Measurements from ENCODE around the gene PTPN11.
"Not testable (repeated sequence)": the region's sequence is repeated elsewhere in the genome, so short reads cannot be mapped to it uniquely, and the experiment has no call there.

PTPN11 gene

DNA sequence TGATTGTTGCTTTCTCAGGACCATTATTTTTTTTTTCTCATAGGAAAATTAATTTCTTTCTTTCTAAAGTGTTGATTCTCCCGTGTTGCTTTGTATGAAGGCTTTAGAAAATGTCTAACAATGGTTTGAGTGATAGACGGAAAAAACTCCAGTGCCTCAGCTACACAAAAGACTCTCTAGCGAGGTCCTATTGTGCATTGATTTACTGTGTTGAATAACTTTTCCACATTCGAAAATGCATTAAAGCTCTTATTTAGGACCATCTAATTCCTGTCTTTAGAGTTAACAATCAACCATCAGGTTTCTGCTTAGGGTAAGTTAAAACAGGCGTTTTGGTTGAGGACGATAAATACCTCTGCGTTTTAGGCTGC is 99.6 kb downstream of the PTPN11 start:
- no peak for DNase-seq

DNA sequence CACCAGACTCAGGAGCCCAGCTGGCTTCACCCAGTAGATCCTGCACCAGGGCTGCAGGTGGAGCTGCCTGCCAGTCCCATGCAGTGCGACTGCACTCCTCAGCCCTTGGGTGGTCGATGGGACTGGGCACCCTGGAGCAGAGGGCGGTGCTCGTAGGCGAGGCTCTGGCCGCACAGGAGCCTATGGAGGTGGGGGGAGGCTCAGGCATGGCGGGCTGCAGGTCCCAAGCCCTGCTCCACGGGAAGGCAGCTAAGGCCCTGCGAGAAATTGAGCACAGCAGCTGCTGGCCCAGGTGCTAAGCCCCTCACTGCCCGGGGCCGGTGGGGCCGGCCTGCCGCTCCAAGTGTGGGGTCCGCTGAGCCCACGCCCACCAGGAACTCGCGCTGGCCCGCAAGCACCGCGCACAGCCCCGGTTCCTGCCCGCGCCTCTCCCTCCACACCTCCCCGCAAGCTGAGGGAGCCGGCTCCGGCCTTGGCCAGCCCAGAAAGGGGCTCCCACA is 101.1 kb downstream of the PTPN11 start:
- not testable (repeated sequence) for DNase-seq

DNA sequence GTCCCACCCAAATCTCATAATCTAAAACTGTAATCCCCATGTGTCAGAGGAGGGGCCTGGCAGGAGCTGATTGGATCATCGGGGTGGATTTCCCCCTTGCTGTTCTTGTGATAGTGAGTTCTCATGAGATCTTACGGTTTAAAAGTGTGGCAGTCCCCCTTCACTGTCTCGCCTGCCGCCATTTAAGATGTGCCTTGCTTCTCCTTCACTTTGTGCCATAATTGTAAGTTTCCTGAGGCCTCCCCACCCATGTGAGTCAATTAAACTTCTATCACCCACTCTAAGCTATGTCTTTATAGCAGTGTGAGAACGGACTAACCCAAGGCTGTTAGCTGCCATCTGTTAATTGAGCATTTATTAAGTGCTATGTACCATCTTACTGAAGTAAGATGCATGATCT is 105.1 kb downstream of the PTPN11 start:
- DNase-seq = no peak

DNA sequence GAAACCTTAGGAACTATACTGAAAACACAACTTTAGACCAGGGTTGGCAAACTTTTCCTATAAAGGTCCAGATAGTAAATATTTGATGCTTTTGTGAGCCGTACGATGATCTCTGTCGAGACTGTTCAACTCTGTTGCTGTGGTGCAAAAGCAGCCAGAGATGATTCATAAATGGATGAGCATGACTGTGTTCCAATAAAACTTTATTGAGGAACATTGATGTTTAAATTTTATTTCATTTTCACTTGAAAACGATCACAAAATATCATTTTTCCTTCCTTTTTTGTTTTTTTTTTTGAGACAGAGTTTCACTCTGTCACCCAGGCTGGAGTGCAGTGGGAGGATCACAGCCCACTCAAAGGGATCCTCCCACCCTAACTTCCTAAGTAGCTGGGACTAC is 105.5 kb downstream of the PTPN11 start:
- DNase-seq = no peak

DNA sequence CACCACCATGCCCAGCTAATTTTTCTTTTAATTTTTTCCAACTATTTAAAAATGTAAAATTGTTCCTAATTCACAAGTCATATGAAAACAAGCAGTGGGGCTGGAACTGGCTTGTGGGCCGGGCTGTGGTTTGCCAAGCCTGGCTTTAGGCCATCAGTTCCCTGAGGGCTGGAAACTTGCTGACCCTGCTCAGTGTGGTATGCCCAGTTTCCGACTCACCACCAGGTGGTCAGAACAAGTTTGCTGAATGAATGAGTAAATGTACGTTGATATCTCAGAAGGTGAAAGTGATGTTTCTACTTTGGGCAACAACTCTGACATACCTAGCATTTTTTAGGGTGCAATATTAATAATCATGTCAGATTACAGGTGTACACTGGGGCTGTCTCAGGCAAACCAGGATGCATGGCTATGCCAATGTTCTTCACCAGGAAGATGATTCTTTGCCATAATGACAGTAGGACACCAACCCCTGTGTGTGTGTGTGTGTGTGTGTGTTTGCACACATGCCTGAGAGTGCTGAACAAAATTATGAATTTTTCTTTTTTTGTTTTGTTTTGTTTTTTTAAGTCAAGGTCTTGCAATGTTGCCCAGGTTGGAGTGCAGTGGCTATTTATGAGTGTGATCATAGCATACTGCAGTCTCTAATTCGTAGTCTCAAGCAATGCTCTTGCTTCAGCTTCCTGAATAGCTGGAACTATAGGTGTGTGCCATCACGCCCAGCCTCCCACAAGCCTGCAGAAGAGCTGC is 106.1 kb downstream of the PTPN11 start:
- no peak for DNase-seq

DNA sequence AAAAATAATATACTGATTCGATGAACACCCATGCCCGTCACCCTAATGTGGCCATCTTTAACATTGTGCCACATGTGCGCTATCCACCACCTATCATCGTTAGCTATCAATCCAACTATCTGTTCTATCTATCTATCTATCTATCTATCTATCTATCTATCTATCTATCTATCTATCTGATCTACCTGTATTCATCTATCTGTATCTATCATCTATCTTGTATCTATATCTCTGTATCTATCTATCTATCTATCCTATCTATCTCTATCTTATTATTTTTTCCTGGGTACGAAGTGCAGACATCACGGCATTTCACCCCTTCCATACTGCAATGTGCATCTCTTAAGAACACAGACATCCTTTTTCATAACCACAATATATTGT is 106.7 kb downstream of the PTPN11 start:
- DNase-seq = no peak

DNA sequence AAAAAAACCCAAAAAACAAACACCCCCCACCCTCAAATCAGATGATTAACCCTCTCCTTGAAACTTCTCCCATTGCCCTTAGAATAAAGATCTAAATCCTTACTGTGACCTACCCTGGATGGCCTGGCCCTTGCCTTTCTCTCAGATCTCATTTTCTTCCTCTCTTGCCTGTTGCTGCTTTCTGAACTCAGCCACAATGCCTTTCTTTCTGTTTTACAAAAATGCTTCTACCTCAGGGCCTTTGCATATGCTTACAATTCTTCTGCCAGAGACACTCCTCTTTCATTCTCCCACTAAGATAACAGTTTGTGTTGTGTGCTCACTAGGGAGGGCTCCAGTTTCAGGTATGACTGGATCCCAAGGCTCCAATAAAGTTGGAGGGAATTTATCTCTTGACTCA is 108.3 kb downstream of the PTPN11 start:
- no peak for DNase-seq

DNA sequence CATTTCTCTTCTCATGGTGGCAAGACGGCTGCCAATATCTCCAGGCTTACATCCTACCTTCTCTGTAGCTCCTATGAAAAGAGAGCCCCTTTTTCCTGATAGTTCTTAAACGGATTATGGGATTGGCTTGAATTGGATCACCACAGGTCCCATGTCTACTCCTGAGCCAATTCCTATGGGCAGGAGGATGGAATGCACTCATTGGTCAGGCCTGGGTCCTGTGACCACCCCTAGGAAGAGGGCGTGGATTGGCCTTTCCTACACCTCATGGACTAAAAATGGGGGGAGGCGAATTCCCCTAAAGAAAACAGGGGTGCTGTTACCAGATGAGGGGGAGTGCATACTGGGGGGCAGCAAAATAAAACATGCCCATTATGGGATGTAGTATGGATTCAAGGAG is 108.8 kb downstream of the PTPN11 start:
- no peak for DNase-seq

DNA sequence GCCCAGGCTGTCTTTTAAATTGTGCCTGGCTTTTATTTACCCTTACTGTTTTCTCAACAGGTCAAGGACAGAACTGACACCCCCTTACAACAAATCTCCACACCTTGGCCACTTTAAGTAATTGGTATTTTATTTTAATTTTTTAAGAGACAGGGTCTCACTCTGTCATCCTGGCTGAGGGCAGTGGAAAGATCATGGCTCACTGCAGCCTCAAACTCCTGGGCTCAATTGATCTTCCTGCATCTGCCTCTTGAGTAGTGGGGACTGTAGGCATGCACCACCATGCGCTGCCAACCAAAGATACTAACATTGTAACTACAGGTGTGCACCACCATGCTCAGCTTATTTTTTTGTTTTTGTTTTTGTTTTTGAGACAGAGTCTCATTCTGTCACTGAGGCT is 109.8 kb downstream of the PTPN11 start:
- no peak for DNase-seq

DNA sequence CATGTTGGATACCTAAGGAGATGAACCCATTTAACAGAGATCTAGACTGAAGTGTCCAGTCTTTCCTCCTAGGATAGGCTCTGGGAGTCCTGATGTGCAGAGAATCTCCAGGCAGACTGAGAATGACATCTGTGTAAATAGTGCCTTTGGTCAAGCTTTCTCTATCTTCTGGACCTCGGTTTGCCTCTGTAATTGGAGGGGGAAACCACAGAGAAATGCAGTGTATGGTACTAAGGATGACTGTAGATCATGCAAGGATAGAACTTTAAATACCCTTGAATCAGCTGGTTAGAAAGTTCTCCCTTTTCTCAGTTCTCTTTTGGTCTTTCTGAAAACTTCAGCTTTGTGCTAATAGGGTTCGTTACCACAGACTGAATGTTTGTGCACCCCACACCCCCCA is 112.2 kb downstream of the PTPN11 start:
- DNase-seq = no peak

DNA sequence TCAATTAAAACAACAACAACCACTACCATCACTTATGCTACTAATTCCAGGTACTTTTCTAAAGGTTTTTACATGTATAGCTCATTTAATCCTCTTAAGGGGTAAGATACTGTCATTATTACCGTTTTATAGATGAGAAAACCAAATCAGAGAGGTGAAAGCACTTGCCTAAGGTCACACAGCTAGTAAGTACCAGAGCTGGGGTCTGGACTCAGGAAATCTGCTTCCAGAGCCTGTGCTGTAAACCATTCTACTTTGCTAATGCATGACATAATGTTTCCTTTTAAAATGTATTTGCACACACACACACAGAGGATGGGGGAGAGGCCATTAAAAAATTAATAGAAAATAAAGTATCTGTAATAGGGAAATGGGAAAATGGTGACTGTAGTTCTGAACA is 113.4 kb downstream of the PTPN11 start:
- DNase-seq = no peak

DNA sequence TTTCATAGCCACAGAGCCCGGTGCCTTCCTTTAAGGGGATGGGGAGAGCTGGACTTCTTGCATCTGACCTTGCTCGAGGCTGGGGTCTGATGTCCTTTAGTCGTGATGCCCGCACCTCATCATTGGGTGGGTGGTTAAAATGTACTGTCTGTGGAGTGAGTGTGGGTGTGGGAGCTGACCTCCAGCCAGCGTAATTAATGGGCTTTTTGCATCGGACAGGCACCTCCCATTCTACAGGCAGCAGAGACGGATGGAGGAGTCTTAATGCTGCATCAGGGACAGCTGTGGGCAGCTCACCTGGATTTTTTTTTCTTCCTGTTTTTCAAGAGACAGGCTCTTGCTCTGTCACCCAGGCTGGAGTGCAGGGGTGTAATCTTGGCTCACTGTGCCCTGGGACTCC is 114.8 kb downstream of the PTPN11 start:
- no peak for DNase-seq

DNA sequence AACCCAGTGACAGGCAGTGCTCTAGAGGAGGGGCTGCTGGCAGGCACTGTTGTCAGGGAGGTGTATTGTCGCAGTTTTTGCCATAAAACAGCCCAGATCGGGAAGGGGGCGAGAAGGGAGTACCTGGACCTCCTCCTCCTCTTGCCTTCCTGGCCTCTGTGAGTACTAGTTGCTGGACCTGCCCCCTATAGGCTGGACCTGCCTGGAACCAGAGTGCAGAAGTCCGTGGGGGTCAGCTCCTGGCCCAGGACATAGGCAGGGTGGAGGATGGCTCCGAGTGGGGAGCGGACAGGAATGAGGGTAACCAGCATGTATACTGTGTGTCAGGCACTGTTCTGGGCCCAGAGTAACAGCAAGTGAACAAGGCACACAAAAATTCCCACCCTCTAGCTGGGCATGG is 116.3 kb downstream of the PTPN11 start:
- DNase-seq = no peak

DNA sequence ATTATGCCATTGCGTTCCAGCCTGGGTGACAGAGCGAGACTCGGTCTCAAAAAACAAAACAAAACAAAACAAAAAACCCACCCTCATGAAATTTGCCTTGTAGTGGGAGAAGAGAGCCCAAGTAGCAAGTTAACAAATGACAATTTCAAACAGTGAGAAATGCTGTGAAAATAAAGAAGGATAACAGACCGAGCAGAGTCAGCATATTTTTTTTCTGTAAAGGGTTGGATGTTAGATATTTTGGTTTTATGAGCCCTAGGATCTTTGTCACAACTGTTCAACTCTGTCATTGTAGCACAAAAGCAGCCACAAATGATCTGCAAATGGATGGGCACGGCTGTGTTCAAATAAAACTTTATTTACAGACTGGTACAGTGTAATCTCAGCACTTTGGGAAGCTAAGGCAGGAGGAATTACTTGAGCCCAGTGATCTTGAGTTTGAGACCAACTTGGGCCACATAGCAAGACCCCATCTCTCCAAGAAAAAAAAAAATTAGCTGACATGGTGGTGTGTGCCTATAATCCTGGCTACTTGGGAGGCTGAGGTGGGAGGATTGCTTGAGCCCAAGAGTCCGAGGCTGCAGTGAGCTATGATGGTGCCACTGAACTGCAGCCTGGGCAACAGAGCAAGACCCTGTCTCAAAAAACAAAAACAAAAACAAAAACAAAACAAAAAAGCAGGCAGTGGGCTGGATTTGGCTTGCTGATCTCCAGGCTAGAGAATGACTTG is 117.1 kb downstream of the PTPN11 start:
- no peak for DNase-seq

DNA sequence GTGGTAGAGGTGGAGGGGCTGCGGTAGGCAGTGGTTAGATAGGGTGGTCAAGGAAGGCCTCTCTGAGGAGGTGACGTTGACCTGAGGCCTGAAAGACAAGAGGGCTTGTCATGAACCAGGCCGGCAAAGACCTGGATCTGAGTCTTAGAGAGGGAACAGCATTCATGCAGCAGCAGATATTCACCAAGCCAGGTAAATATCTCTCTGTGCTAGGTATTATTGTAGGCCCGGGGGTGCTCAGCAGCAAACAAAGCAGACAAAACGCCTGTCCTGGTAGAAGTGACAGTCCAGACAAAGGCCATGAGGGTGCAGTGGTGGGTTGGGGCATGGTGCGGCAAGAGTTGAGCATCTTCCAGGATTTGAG is 117.6 kb downstream of the PTPN11 start:
- no peak for DNase-seq

DNA sequence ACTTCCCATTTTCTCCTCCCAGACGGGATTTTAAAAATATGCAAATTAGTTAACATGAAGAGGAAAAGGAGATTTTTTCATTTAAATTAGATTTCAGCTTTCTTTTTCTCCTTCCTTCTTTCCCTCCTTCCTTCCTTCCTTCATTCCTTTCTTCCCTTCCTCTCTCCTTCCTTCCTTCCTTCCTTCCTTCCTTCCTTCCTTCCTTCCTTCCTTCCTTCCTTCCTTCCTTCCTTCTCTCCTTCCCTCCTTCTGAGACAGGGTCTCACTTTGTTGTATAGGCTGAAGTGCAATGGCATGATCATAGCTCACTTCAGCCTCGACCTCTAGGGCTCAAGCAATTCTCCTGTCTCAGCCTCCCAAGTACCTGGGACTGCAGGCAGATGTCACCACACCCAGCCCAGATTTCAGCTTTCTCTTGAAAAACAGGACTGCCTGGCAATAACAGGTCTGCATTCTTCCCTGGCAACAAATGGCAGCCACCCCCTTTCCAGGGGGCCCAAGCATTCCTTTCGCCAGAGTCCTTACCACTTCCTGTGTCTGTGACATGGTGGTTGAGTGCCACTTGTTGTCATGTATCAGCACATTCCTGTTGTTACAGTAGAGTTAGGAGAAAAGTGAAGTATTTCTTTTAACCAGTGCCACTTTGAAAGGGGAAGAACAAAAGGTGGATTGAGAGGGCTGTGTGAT is 119.1 kb downstream of the PTPN11 start:
- no peak for DNase-seq

DNA sequence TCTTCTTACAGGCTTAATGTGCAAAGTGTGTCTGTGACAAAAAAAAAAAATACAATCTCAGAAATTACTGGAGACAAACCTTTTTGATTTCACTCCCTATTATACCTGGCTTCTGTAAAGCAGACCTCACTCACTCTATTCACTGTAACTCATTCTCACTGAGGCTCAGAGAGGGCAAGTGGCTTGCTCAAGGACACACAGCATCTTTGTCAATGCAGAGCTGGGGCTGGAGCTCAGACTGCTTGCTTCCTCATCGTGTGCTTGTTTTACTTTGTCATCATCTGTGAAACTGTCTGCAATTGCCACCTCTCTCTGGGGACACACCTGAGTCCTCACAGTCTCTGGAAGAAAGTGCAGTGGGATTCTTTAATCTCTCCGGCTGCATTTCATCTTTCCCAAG is 120.0 kb downstream of the PTPN11 start:
- no peak for DNase-seq

DNA sequence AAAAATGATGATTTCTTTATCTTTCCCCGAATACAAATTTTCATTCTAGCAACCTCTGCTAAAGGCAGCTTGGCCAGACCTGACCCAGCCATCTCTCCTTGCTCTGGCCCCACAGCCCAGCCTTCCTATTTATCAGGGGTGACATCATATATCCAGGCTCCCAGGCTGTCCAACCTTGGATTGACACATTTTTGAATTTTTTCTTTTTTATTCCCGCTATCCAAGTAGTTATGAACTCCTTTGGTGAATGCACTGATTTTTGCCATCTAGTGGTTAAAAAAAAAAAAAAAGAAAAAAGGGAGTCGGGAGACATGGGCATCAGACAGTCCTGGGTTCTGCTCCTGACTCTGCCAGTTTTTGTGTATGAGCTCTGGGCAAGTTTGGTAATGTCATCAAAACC is 120.5 kb downstream of the PTPN11 start:
- DNase-seq = no peak

DNA sequence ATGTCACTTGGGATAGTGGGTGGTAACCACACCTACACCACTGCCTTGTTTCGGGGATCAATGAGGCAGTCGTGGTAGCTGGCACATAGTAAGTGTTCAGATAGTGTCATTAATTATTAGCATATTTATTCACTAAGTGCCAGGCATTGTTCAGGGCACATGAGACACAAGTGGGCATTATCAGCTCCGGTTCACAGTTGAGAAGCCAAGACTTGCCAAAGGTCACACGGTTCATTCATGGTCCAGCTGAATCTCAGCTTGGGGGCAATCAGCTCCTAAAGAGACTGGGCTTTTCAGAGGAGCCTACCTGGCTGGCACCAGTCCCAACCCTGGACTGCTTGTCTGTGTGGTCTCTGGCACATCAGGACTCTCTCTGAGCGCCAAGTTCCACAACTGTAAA is 121.3 kb downstream of the PTPN11 start:
- no peak for DNase-seq

DNA sequence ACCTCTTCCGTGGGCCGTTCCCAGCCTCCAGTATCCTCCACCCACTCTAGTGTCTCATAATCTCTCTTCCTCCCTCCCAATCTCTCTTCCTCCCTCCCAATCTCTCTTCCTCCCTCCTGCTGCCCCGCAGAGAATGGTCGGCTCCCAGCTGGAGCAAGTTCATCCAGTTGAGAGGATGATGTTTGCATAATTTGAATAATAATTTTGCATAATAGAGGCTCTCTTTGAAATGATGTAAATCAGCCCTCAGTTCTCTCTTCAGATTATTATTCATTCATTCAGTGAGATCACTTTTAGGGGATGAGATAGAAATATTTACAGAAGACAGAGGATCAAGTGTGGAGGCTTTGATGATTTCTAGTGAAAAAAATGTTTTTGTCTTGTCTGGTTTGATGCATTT is 125.0 kb downstream of the PTPN11 start:
- DNase-seq = no peak

DNA sequence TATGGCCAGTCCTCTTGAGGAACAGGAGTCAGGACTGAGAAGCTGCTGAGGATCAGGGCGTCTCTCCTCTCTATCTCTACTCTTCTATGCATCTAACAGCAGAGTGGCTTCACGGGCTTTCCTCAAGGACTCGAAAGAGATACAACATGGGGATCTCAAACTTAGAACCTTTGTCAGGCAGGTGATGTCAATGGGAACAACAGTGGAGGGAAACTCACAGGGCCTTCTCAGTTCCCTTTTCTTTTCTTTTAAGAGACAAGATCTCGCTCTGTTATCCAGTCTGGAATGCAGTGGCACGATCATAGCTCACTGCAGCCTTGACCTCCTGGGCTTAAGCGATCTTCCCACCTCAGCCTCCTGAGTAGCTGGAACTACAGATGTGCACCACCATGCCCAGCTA is 127.6 kb downstream of the PTPN11 start:
- no peak for DNase-seq

DNA sequence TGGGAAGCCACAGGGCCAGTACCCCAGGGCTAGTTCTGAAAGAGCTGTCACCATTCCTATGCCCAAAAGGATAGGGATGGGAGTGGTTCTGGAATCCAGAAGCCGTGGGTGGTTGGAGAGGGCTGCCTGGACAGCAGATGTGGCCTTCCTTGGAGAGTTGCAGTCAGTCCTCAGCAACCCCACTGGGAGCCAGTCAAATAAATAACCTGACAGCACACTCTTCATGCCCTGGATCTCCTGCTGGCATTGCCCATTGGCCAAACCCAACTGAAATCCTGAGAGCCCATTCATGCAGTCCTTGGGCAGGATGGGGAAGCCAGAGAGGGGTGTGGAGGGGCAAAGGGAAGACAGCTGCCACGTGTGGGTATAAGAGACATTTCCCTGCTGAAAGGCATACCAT is 128.2 kb downstream of the PTPN11 start:
- no peak for DNase-seq

DNA sequence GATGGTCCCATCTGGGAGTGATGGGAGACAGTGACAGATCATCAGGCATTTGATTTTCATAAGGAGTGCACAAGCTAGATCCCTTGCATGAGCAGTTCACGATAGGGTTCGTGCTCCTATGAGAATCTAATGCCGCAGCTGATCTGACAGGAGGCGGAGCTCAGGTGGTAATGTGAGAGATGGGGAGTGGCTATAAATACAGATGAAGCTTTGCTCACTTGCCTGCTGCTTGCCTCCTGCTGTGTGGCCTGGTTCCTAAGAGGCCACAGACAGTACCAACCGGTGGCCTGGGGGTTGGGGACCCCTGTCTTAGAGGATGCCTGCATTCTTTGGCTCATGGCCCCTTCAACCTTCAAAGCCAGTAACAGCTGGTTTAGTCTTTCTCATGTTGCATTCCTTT is 130.3 kb downstream of the PTPN11 start:
- no peak for DNase-seq

DNA sequence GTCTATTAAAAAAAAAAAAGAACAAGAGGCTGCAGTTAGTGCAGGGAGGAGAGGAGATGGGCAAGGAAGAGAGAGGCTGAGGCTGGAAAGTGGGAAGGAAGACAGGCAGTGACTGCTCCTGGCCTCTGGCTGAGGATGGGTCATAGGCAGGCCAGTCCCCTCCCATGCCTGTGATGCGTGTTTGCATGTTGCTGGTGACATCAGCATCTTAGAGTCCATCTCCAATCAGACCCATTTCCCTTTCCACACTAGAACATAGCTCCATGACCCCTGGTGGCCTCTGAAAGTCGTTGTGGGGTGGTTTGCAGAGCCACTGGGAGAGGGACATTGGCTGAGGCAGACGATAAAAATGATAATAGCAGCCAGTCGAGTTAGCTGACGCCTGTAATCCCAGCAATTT is 132.9 kb downstream of the PTPN11 start:
- DNase-seq = no peak

Data from NCI-H187 treated with DMSO at 0.1 percent for 48 hours (cell line).